ENCODE measurements around the gene CEP128. TPM values are rescaled to one million over a fixed set of nuclear protein-coding genes. Genes with fewer than 3 reads are reported as not detected.

CEP128 gene
- polyA plus RNA-seq (ENCODE audit: low read depth in 6 of 6): 1 to 10 TPM; 1.5 to 5.1 (median 2.7) TPM

- Mint-ChIP-seq H3K27ac (peak within 1 kb of the TSS; percentile 52 to 91 (median 72)), H3K27me3 (peaks cover 0 to 14% (median 4%) of the 10 kb centered on the region in 3 donors), H3K9me3 (no peaks in the 10 kb centered on the region), H3K36me3 (no peaks in the 10 kb centered on the region), H3K4me3 (peak within 1 kb of the TSS; percentile 80 to 94 (median 92)), H3K4me1 (peaks cover 20 to 23% (median 20%) of the 10 kb centered on the region in 3 donors)
- peak; percentile 91 to 92 for ATAC-seq (ENCODE audit: low read depth in 2 of 2)
- DNase-seq: peak; percentile 53
These were observed at the start of gene CEP128 for GRCh38 chr14:80941241-80942185. TSS of gene CEP128 (minus strand) at chr14:80941738.

- Mint-ChIP-seq H3K27me3 (peaks cover 1 to 9% (median 4%) of the 10 kb centered on the region in 3 donors), H3K4me3 (no peak overlapping the region), H3K27ac (no peak overlapping the region), H3K36me3 (no peaks in the 10 kb centered on the region), H3K4me1 (no peaks in the 10 kb centered on the region), H3K9me3 (no peaks in the 10 kb centered on the region)
- ATAC-seq (ENCODE audit: low read depth in 2 of 2) (no peak), DNase-seq (no peak)
These were observed 47.3 kb upstream of the CEP128 start for GRCh38 chr14:80988735-80989429.

DNA sequence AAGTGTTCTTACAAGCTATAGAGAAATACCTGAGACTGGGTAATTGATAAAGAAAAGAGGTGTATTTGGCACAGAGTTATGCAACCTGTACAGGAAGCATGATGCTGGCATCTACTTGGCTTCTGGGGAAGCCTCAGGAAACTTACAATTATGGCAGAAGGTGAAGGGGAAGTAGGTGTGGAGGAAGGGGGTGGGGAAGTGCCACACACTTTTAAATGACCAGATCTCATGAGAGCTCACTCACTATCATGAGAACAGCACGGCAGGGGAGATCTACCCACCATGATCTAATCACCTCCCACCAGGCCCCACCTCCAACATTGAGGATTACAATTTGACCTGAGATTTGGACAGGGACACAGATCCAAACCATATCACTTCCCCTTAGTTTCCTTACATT is 46.7 kb upstream of the CEP128 start:
- ATAC-seq (ENCODE audit: low read depth in 2 of 2) (no peak), DNase-seq (no peak)
- H3K4me1 Mint-ChIP-seq: no peaks in the 10 kb centered on the region
- no peak overlapping the region for H3K4me3 Mint-ChIP-seq
- H3K27me3 Mint-ChIP-seq: peaks cover 3 to 5% (median 4%) of the 10 kb centered on the region in 3 donors
- no peak overlapping the region for H3K27ac Mint-ChIP-seq
- no peaks in the 10 kb centered on the region for H3K36me3 Mint-ChIP-seq
- H3K9me3 Mint-ChIP-seq: no peaks in the 10 kb centered on the region

DNA sequence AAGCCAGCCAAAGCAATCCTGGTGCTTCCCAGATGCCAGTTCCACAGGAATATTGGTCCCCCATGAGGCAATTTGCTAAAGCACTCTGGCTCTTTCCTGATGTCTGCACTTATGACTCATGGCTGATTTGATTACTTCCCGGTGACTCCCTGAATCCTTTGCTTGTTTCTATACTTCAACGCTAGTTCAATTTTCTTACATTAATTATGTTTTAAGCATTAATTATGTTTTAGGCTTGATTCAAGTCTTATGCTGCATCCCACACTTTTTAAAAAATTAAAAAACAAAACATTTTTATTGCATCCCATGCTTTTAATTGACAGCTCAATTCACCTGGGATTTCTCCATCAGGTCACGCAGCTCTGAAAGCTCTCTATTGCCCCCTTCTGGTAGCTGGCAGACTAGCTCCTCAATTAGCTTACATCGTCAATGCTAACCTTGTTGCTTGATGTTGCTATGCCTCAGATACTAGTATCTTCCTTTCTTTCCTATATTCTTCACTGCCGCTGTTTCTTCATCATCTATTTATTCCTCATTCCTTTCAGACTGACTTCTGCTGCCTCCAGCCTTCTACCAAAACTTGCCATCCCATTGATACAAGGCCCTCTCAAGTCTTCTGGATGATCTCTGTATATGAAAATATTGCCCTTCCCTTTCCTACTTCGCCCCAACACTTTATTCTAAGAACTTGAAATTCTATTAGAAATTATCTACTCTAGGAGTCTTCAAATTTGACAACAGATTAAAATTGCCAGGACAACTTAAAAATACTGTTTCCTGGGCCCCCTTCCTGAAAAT is 45.9 kb upstream of the CEP128 start:
- Mint-ChIP-seq H3K4me3 (no peak overlapping the region), H3K9me3 (no peaks in the 10 kb centered on the region), H3K36me3 (no peaks in the 10 kb centered on the region), H3K4me1 (no peaks in the 10 kb centered on the region), H3K27ac (no peak overlapping the region), H3K27me3 (peaks cover 3 to 5% (median 4%) of the 10 kb centered on the region in 3 donors)
- peak; percentile 67 to 68 for ATAC-seq (ENCODE audit: low read depth in 2 of 2)
- DNase-seq: peak; percentile 44

- ATAC-seq (ENCODE audit: low read depth in 2 of 2) (no peak), DNase-seq (no peak)
- no peak overlapping the region for H3K4me3 Mint-ChIP-seq
- peaks cover 0 to 2% (median 0%) of the 10 kb centered on the region in 3 donors for H3K4me1 Mint-ChIP-seq
- peaks cover 3 to 10% (median 4%) of the 10 kb centered on the region in 3 donors for H3K27me3 Mint-ChIP-seq
- H3K9me3 Mint-ChIP-seq: no peaks in the 10 kb centered on the region
- no peaks in the 10 kb centered on the region for H3K36me3 Mint-ChIP-seq
- peak overlapping the region in 1 of 6 donors; percentile 40 for H3K27ac Mint-ChIP-seq
These were observed 41.2 kb upstream of the CEP128 start for GRCh38 chr14:80982711-80983110.

DNA sequence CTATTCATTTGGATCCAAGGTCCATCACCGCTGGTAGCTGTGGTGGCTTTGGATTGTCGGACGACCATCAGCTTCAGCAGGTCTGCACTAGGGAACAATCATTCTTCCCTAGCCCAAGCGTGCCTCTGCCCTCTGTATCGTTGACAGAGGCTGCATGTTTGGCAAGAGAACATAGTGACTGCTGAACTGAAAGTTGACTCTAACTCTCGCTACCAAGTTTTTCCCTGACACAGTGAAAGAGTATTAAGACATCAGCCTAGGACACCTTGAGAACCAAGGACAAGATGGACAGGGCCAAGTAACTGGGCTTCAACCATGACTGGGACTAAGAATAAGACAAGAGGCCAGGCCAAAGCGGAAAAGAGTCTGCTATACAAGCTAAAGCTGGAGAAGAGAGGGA is 40.1 kb upstream of the CEP128 start:
- DNase-seq (no peak), ATAC-seq (ENCODE audit: low read depth in 2 of 2) (no peak)
- Mint-ChIP-seq H3K27me3 (peaks cover 3 to 10% (median 4%) of the 10 kb centered on the region in 3 donors), H3K27ac (no peak overlapping the region), H3K9me3 (no peaks in the 10 kb centered on the region), H3K4me1 (peaks cover 0 to 2% (median 0%) of the 10 kb centered on the region in 3 donors), H3K36me3 (no peaks in the 10 kb centered on the region), H3K4me3 (no peak overlapping the region)

DNA sequence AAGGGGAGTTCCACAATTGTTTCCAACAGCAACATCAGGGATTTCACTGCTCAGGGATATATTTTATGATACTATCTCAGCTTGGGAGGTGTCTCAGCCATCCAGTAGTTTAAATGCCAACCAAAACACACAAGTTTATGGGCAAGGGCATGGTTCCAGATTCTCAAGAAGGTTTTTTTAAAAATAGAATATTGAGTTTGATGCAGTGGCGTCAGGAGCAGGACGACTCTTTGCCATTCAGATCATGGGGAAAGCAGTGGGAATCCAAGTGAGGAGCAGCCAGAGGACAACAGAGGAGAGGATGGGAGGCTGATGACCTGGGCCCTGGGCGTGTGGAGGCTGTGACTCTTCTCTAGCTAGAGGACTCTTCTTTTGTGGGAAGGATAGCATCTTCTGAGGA is 39.6 kb upstream of the CEP128 start:
- H3K4me3 Mint-ChIP-seq: no peak overlapping the region
- no peak overlapping the region for H3K27ac Mint-ChIP-seq
- ATAC-seq (ENCODE audit: low read depth in 2 of 2) (no peak), DNase-seq (no peak)
- peaks cover 0 to 2% (median 0%) of the 10 kb centered on the region in 3 donors for H3K4me1 Mint-ChIP-seq
- H3K36me3 Mint-ChIP-seq: no peaks in the 10 kb centered on the region
- H3K27me3 Mint-ChIP-seq: peaks cover 3 to 10% (median 4%) of the 10 kb centered on the region in 3 donors
- no peaks in the 10 kb centered on the region for H3K9me3 Mint-ChIP-seq

DNA sequence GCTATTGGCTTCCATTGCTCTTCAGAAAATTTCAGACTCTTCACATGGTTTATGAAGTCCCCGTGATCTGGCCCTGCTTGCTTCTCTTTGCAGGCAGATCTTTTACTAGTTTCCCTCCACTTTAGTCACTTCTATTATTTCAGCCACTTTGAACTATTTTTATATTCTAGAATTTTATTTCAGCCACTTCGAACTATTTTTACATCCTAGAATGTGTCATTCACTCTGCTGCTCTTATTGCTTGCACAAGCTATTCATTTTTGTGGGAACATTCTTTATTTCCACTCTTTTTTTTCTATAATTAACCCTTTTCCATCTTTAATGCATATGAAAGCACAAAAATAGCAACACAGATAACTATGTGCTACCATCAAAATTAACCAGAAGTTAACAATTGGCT is 38.4 kb upstream of the CEP128 start:
- peaks cover 0 to 2% (median 0%) of the 10 kb centered on the region in 3 donors for H3K4me1 Mint-ChIP-seq
- H3K27ac Mint-ChIP-seq: no peak overlapping the region
- peaks cover 3 to 10% (median 6%) of the 10 kb centered on the region in 3 donors for H3K27me3 Mint-ChIP-seq
- ATAC-seq (ENCODE audit: low read depth in 2 of 2) (no peak), DNase-seq (no peak)
- no peak overlapping the region for H3K4me3 Mint-ChIP-seq
- no peaks in the 10 kb centered on the region for H3K9me3 Mint-ChIP-seq
- no peaks in the 10 kb centered on the region for H3K36me3 Mint-ChIP-seq

GRCh38 chr14:80978403-80978802 is 36.9 kb upstream of the CEP128 start:
- Mint-ChIP-seq H3K4me1 (peaks cover 0 to 2% (median 0%) of the 10 kb centered on the region in 3 donors), H3K27ac (peak overlapping the region in 1 of 6 donors; percentile 43), H3K36me3 (no peaks in the 10 kb centered on the region), H3K4me3 (no peak overlapping the region), H3K27me3 (peaks cover 0 to 10% (median 6%) of the 10 kb centered on the region in 3 donors), H3K9me3 (no peaks in the 10 kb centered on the region)
- DNase-seq (no peak), ATAC-seq (ENCODE audit: low read depth in 2 of 2) (no peak)

- H3K4me3 Mint-ChIP-seq: no peak overlapping the region
- H3K9me3 Mint-ChIP-seq: no peaks in the 10 kb centered on the region
- H3K27ac Mint-ChIP-seq: peak overlapping the region in 1 of 6 donors; percentile 40
- H3K36me3 Mint-ChIP-seq: no peaks in the 10 kb centered on the region
- ATAC-seq (ENCODE audit: low read depth in 2 of 2) (no peak), DNase-seq (no peak)
- peaks cover 0 to 2% (median 0%) of the 10 kb centered on the region in 3 donors for H3K4me1 Mint-ChIP-seq
- peaks cover 0 to 12% (median 9%) of the 10 kb centered on the region in 3 donors for H3K27me3 Mint-ChIP-seq
These were observed 35.7 kb upstream of the CEP128 start for GRCh38 chr14:80977221-80977620.

DNA sequence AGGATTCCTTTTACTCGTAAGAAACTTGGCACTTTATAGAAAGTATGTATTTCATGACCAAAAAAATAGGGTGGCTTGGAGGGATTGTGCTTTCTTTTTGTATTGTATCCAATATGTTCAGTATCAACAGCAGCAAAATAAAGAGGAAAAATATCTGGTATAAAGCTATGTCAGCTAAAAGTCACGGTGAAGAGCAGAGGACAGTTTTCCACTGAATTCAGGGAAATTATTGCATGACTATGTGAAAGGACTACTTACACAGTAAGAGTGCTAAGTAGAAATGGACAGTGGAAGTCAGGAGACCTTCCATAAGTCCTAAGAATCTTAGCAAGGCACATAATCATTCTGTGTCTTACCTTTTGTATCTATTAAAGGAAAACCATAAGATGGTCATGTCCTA is 33.1 kb upstream of the CEP128 start:
- Mint-ChIP-seq H3K9me3 (no peaks in the 10 kb centered on the region), H3K27me3 (peaks cover 0 to 12% (median 5%) of the 10 kb centered on the region in 3 donors), H3K27ac (peak overlapping the region in 1 of 6 donors; percentile 50), H3K4me1 (peaks cover 0 to 2% (median 0%) of the 10 kb centered on the region in 3 donors), H3K4me3 (no peak overlapping the region), H3K36me3 (no peaks in the 10 kb centered on the region)
- no peak for ATAC-seq (ENCODE audit: low read depth in 2 of 2)
- no peak for DNase-seq

DNA sequence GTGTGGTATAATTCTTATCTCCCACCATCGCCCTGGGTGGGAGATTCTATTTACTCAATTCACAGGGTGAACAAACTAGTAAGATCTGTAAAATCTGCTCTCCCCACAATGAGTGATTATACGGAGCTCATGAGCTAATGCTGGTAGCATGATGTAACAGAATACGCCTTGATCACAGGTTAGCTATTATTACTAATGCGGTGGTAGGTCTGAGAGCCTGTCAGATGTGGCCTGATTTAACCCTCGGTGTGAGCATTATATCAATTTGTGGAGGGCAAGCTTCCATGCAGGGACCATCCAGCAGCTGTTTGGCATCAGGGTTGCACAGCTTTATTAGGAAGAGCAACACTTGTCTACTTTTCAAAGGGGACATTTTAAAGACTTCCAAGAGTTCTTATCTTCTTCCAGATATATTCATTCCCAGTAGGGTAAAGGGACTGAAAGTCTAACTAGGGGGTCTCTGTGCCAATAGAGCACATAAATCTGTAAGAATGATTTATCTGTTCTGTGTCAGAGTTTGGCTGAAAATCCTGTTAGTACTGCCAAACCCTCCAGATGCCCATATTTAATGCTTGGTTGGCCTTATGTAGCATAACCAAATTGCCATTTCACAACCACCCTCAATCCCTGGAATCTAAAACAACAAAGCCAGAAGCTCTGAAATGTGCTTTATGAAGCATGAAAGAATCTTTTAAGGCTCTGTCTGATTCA is 32.5 kb upstream of the CEP128 start:
- H3K27me3 Mint-ChIP-seq: peaks cover 0 to 12% (median 11%) of the 10 kb centered on the region in 3 donors
- no peak for ATAC-seq (ENCODE audit: low read depth in 2 of 2)
- DNase-seq: no peak
- peaks cover 0 to 2% (median 0%) of the 10 kb centered on the region in 3 donors for H3K4me1 Mint-ChIP-seq
- H3K36me3 Mint-ChIP-seq: no peaks in the 10 kb centered on the region
- no peaks in the 10 kb centered on the region for H3K9me3 Mint-ChIP-seq
- no peak overlapping the region for H3K27ac Mint-ChIP-seq
- no peak overlapping the region for H3K4me3 Mint-ChIP-seq
